SU-DHL-6 (cell line): Measurements from ENCODE around the gene CXCL6.

Experiments
- H2AFZ ChIP-seq: fragments of 200-600 bp; sonication (generic); 2 replicates; pipeline ENCODE4 v1.6.1; 2014; ENCODE audit warnings: low read depth, mild to moderate bottlenecking, moderate library complexity, mixed read lengths, antibody characterized with exemption, low read length; ENCODE audit not compliant: severe bottlenecking
- H3F3A ChIP-seq: fragments of 200-600 bp; shearing (Covaris generic); 2 replicates; pipeline ENCODE4 v1.6.0; 2016; ENCODE audit warnings: antibody characterized with exemption, mild to moderate bottlenecking; ENCODE audit not compliant: insufficient read depth
- H3K27ac ChIP-seq: fragments of 200-600 bp; sonication (generic); 2 replicates; pipeline ENCODE4 v1.5.1; 2016; ENCODE audit warnings: low read depth, mild to moderate bottlenecking, low read length, moderate library complexity, mixed read lengths
- H3K27me3 ChIP-seq: fragments of 200-600 bp; sonication (generic), shearing (Covaris generic); 2 replicates; pipeline ENCODE4 v1.6.0; 2014; ENCODE audit warnings: mild to moderate bottlenecking, low read length
- H3K36me3 ChIP-seq: fragments of 200-600 bp; sonication (generic); 2 replicates; pipeline ENCODE4 v1.6.1; 2014; ENCODE audit warnings: mild to moderate bottlenecking, low read length, mixed read lengths
- H3K4me2 ChIP-seq: fragments of 300-600, 200-600 bp; shearing (Covaris generic), sonication (generic); 2 replicates; pipeline ENCODE4 v1.6.0; 2014; ENCODE audit warnings: low read length, low read depth, mild to moderate bottlenecking; ENCODE audit not compliant: poor library complexity, severe bottlenecking
- H3K4me3 ChIP-seq: fragments of 200-600 bp; sonication (generic); 2 replicates; pipeline ENCODE4 v1.5.1; 2014; ENCODE audit warnings: antibody characterized with exemption, low read length, mild to moderate bottlenecking, mixed read lengths; ENCODE audit not compliant: insufficient read depth, poor library complexity, severe bottlenecking
- H3K79me2 ChIP-seq: fragments of 200-600 bp; sonication (generic); 2 replicates; pipeline ENCODE4 v1.6.1; 2014; ENCODE audit warnings: mild to moderate bottlenecking, low read length, moderate library complexity; ENCODE audit not compliant: insufficient read depth
- H3K9ac ChIP-seq: fragments of 200-600 bp; sonication (generic); 2 replicates; pipeline ENCODE4 v1.7.0; 2014; ENCODE audit warnings: mild to moderate bottlenecking, low read length
- H3K9me2 ChIP-seq: fragments of 200-600 bp; sonication (generic); replicated peaks from 2 replicates; pipeline ENCODE4 v1.6.1; 2014; ENCODE audit warnings: low read length; ENCODE audit not compliant: insufficient read depth
- H3K9me3 ChIP-seq: fragments of 200-600 bp; sonication (generic); 2 replicates; pipeline ENCODE4 v1.6.1; 2014; ENCODE audit warnings: low read length, mixed read lengths; ENCODE audit not compliant: insufficient read depth
- H4K20me1 ChIP-seq: fragments of 200-600 bp; sonication (generic); 2 replicates; pipeline ENCODE4 v1.6.1; 2014; ENCODE audit warnings: low read depth, mild to moderate bottlenecking, antibody characterized with exemption, low read length, moderate library complexity, mixed read lengths
- CTCF ChIP-seq: fragments of 200-600 bp; sonication (generic); IDR thresholded peaks from one replicate; pipeline ENCODE4 v1.5.1; 2017; ENCODE audit warnings: antibody characterized with exemption, mild to moderate bottlenecking, low read length, moderate library complexity; ENCODE audit not compliant: insufficient read depth, poor library complexity, severe bottlenecking
- EZH2phosphoT487 ChIP-seq: fragments of 200-600 bp; sonication (generic), shearing (Covaris generic); conservative IDR thresholded peaks from 2 replicates; pipeline ENCODE4 v1.6.1; 2018; ENCODE audit warnings: mild to moderate bottlenecking, antibody characterized with exemption, low read length, moderate library complexity, mixed read lengths

The CXCL6 gene

DNA sequence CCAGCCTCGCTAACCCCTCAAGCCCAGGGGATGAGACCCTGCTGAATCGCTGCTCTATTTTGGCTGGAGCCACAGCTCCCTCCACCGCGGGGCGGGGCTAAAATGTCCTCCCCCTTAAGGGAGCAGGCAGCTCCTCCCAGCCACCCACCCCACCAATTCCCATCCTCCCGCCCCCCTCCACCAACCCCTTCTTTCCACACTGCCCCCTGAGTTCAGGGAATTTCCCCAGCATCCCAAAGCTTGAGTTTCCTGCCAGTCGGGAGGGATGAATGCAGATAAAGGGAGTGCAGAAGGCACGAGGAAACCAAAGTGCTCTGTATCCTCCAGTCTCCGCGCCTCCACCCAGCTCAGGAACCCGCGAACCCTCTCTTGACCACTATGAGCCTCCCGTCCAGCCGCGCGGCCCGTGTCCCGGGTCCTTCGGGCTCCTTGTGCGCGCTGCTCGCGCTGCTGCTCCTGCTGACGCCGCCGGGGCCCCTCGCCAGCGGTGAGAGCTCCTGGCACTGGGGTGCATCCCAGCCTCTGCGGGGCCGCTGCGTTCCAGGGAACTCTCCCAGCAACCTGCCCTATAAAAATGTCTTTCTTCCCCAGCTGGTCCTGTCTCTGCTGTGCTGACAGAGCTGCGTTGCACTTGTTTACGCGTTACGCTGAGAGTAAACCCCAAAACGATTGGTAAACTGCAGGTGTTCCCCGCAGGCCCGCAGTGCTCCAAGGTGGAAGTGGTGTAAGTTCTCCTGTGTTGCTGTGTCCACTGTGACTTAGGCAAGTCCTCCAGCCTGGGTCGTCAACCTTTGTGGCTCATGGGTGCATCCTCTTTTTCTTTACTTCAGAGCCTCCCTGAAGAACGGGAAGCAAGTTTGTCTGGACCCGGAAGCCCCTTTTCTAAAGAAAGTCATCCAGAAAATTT is at the start of gene CXCL6:
TSS of gene CXCL6 (plus strand) at position 306 of the 907 bp plus-strand sequence. CDS start at position 379, 73 bp downstream.
- TF ChIP-seq EZH2phosphoT487 (no peak), CTCF (no peak)
- Histone ChIP-seq H3K36me3 (no peaks in the 10 kb centered on the region), H3K9me3 (no peaks in the 10 kb centered on the region), H3K79me2 (no peaks in the 10 kb centered on the region), H3K9ac (no peak within 1 kb of the TSS), H4K20me1 (no peaks in the 10 kb centered on the region), H3K9me2 (no peaks in the 10 kb centered on the region), H3K27me3 (no peaks in the 10 kb centered on the region), H3K27ac (no peak within 1 kb of the TSS), H2AFZ (no peak within 1 kb of the TSS), H3K4me3 (no peak within 1 kb of the TSS), H3K4me2 (no peak within 1 kb of the TSS), H3F3A (no peaks in the 10 kb centered on the region)

- Histone ChIP-seq H3K27me3 (no peaks in the 10 kb centered on the region), H3K36me3 (no peaks in the 10 kb centered on the region), H3K4me3 (no peak overlapping the region), H3K9me3 (no peaks in the 10 kb centered on the region), H3K27ac (no peak overlapping the region), H3K4me2 (no peak overlapping the region), H3K79me2 (no peaks in the 10 kb centered on the region), H2AFZ (no peak overlapping the region), H3K9ac (no peak overlapping the region), H3F3A (no peaks in the 10 kb centered on the region), H3K9me2 (no peaks in the 10 kb centered on the region), H4K20me1 (no peaks in the 10 kb centered on the region)
- TF ChIP-seq CTCF (no peak), EZH2phosphoT487 (no peak)
These were observed 48.1 kb upstream of the CXCL6 start for GRCh38 chr4:73788411-73788810.

- Histone ChIP-seq H3F3A (no peaks in the 10 kb centered on the region), H3K36me3 (no peaks in the 10 kb centered on the region), H3K9me2 (no peaks in the 10 kb centered on the region), H3K4me3 (no peak overlapping the region), H3K9me3 (no peaks in the 10 kb centered on the region), H3K9ac (no peak overlapping the region), H3K27ac (no peak overlapping the region), H2AFZ (no peak overlapping the region), H3K79me2 (no peaks in the 10 kb centered on the region), H3K4me2 (no peak overlapping the region), H4K20me1 (no peaks in the 10 kb centered on the region), H3K27me3 (no peaks in the 10 kb centered on the region)
- TF ChIP-seq EZH2phosphoT487: no peak
- no peak for TF ChIP-seq CTCF
These were observed 37.6 kb upstream of the CXCL6 start for GRCh38 chr4:73798842-73799241.
